Stimulated activated CD4-positive, alpha-beta T cell treated with anti-CD3 and anti-CD28 coated beads, Interleukin-1b, Interleukin-23, amount 100 ng/mL, for 4 hours (primary cell): Measurements from ENCODE around the gene SPATA13.
"Not testable (repeated sequence)": the region's sequence is repeated elsewhere in the genome, so short reads cannot be mapped to it uniquely, and the experiment has no call there.

Source experiments
- DNase-seq, 2 donors: peaks; one replicate each; pipeline ENCODE4 v3.0.0-alpha.2; 2020; ENCODE audit warnings: low read depth in 2 of 2

Gene SPATA13

GRCh38 chr13:24160458-24161009 lies at the start of gene SPATA13:
SPATA13 (plus strand) TSS chr13:24160720; CDS start chr13:24222930, 62,210 bp downstream.
- peak; percentile 97 for DNase-seq

- no peak for DNase-seq
Measured at GRCh38 chr13:24112791-24113190, 47.7 kb upstream of the SPATA13 start.

GRCh38 chr13:24115671-24116070 lies 44.8 kb upstream of the SPATA13 start:
- no peak for DNase-seq

GRCh38 chr13:24116131-24116530 lies 44.4 kb upstream of the SPATA13 start:
- DNase-seq = no peak

GRCh38 chr13:24118576-24118975 lies 41.9 kb upstream of the SPATA13 start:
- DNase-seq = no peak

GRCh38 chr13:24119626-24120508 lies 40.7 kb upstream of the SPATA13 start:
- no peak for DNase-seq

GRCh38 chr13:24122045-24122444 lies 38.5 kb upstream of the SPATA13 start:
- DNase-seq = not testable (repeated sequence)

GRCh38 chr13:24122569-24122968 lies 38.0 kb upstream of the SPATA13 start:
- DNase-seq = no peak

- DNase-seq = no peak
Measured at GRCh38 chr13:24123761-24124160, 36.8 kb upstream of the SPATA13 start.

- DNase-seq = no peak
Measured at GRCh38 chr13:24124789-24125476, 35.6 kb upstream of the SPATA13 start.

GRCh38 chr13:24127116-24127631 lies 33.3 kb upstream of the SPATA13 start:
- no peak for DNase-seq

GRCh38 chr13:24128112-24128511 lies 32.4 kb upstream of the SPATA13 start:
- DNase-seq = no peak

- no peak for DNase-seq
Measured at GRCh38 chr13:24128962-24129361, 31.6 kb upstream of the SPATA13 start.

- DNase-seq = no peak
Measured at GRCh38 chr13:24129914-24130774, 30.4 kb upstream of the SPATA13 start.

GRCh38 chr13:24131749-24132148 lies 28.8 kb upstream of the SPATA13 start:
- no peak for DNase-seq

GRCh38 chr13:24133021-24133795 lies 27.3 kb upstream of the SPATA13 start:
- DNase-seq = no peak

GRCh38 chr13:24134231-24134630 lies 26.3 kb upstream of the SPATA13 start:
- DNase-seq = no peak

GRCh38 chr13:24134757-24135156 lies 25.8 kb upstream of the SPATA13 start:
- DNase-seq = no peak

- no peak for DNase-seq
Measured at GRCh38 chr13:24135674-24136300, 24.7 kb upstream of the SPATA13 start.

GRCh38 chr13:24138911-24139310 lies 21.6 kb upstream of the SPATA13 start:
- DNase-seq = no peak
